ENCODE measurements around the gene ARAF. TPM values are rescaled to one million over a fixed set of nuclear protein-coding genes. Genes with fewer than 3 reads are reported as not detected.
A peak's percentile ranks its signal among the peaks of the same experiment; 100 is the strongest.
"Not testable (repeated sequence)": the region's sequence is repeated elsewhere in the genome, so short reads cannot be mapped to it uniquely, and the experiment has no call there.

Gene ARAF
- 76.8 and 77.7 TPM in 2 replicates for total RNA-seq
- long read RNA-seq, partial matches to known transcripts = 4 of 11 reads
- long read RNA-seq, other reads (novel, unspliced or antisense) = 1 of 11 reads

- H3K36me3 Mint-ChIP-seq (ENCODE audit: insufficient read depth) = peaks cover 4% of the 10 kb centered on the region
- peaks cover 6% of the 10 kb centered on the region for H3K9me3 Mint-ChIP-seq (ENCODE audit: low read depth)
- TF ChIP-seq CTCF (IDR thresholded peaks at IDR 0.05; ENCODE audit: unreplicated experiment) = no peak
- H3K4me3 Mint-ChIP-seq (ENCODE audit: low read depth) = peak within 1 kb of the TSS; percentile 90
- H3K4me1 Mint-ChIP-seq (ENCODE audit: low read depth) = peaks cover 15% of the 10 kb centered on the region
- peak; percentile 90 for DNase-seq (ENCODE audit: low spot score, unreplicated experiment)
- H3K27ac Mint-ChIP-seq = peak within 1 kb of the TSS; percentile 96
- H3K27me3 Mint-ChIP-seq = no peaks in the 10 kb centered on the region
Measured at GRCh38 chrX:47560934-47561658, at the start of gene ARAF. ARAF (plus strand) TSS chrX:47561205; CDS start chrX:47562968, 1,763 bp downstream.

GRCh38 chrX:47512383-47512782, 48.6 kb upstream of the ARAF start:
- peak overlapping the region; percentile 52 for H3K4me3 Mint-ChIP-seq (ENCODE audit: low read depth)
- H3K27ac Mint-ChIP-seq; DNase-seq (ENCODE audit: low spot score, unreplicated experiment); H3K36me3 Mint-ChIP-seq (ENCODE audit: insufficient read depth); H3K4me1 Mint-ChIP-seq (ENCODE audit: low read depth): not testable (repeated sequence)
- peaks cover 10% of the 10 kb centered on the region for H3K9me3 Mint-ChIP-seq (ENCODE audit: low read depth)
- peaks cover 24% of the 10 kb centered on the region for H3K27me3 Mint-ChIP-seq

- not testable (repeated sequence) for H3K36me3 Mint-ChIP-seq (ENCODE audit: insufficient read depth)
Measured at GRCh38 chrX:47513034-47513965, 47.7 kb upstream of the ARAF start.

GRCh38 chrX:47514533-47515235, 46.3 kb upstream of the ARAF start:
- Mint-ChIP-seq H3K4me1 (ENCODE audit: low read depth) (no peaks in the 10 kb centered on the region), H3K27ac (no peak overlapping the region), H3K36me3 (ENCODE audit: insufficient read depth) (no peaks in the 10 kb centered on the region), H3K27me3 (peaks cover 17% of the 10 kb centered on the region), H3K4me3 (ENCODE audit: low read depth) (no peak overlapping the region), H3K9me3 (ENCODE audit: low read depth) (peaks cover 10% of the 10 kb centered on the region)
- no peak for TF ChIP-seq CTCF (IDR thresholded peaks at IDR 0.05; ENCODE audit: unreplicated experiment)
- no peak for DNase-seq (ENCODE audit: low spot score, unreplicated experiment)

More at GRCh38 chrX:47513034-47513965, 47.7 kb upstream of the ARAF start:
- H3K4me1 Mint-ChIP-seq (ENCODE audit: low read depth); DNase-seq (ENCODE audit: low spot score, unreplicated experiment): not testable (repeated sequence)
- peak overlapping the region; percentile 56 for H3K27ac Mint-ChIP-seq
- H3K4me3 Mint-ChIP-seq (ENCODE audit: low read depth) = peak overlapping the region; percentile 75
- H3K27me3 Mint-ChIP-seq = peaks cover 24% of the 10 kb centered on the region
- peaks cover 10% of the 10 kb centered on the region for H3K9me3 Mint-ChIP-seq (ENCODE audit: low read depth)

- no peak for DNase-seq (ENCODE audit: low spot score, unreplicated experiment)
- Mint-ChIP-seq H3K4me1 (ENCODE audit: low read depth) (no peaks in the 10 kb centered on the region), H3K9me3 (ENCODE audit: low read depth) (peaks cover 12% of the 10 kb centered on the region), H3K36me3 (ENCODE audit: insufficient read depth) (no peaks in the 10 kb centered on the region), H3K27ac (no peak overlapping the region), H3K4me3 (ENCODE audit: low read depth) (no peak overlapping the region), H3K27me3 (peaks cover 18% of the 10 kb centered on the region)
- no peak for TF ChIP-seq CTCF (IDR thresholded peaks at IDR 0.05; ENCODE audit: unreplicated experiment)
Measured at GRCh38 chrX:47515941-47516665, 44.9 kb upstream of the ARAF start.
